Endothelial cell of umbilical vein (primary cell): ENCODE results near the gene HCFC1. TPM values are rescaled to one million over a fixed set of nuclear protein-coding genes. Genes with fewer than 3 reads are reported as not detected.

Experiments
- BruUV-seq: library from RNA; stranded (reverse); fragments of 400-500 nt; replicated peaks from 2 replicates; lab custom pipeline; 2021; lab: Mats Ljungman, UMichigan
- CTCF ChIA-PET: fragments of 300-600, 350-600 bp; sonication (Branson Sonifier 250); formaldehyde crosslinking; loops from one replicate; lab custom pipeline; 2021; ENCODE audit warnings: antibody characterized with exemption, inconsistent platforms; lab: Charles Lee
- POLR2A ChIA-PET: fragments of 300-600, 350-600 bp; sonication (Branson Sonifier 250); formaldehyde crosslinking; loops from one replicate; lab custom pipeline; 2021; ENCODE audit warnings: antibody characterized with exemption, inconsistent platforms; lab: Charles Lee
- DNase-seq: peaks from one replicate; pipeline ENCODE4 v3.0.0-alpha.2; 2011; ENCODE audit warnings: low read depth, low spot score
- FAIRE-seq: peaks from 2 replicates; lab custom pipeline; 2011; peaks lifted over from hg19 to GRCh38; lab: Jason Lieb, UNC
- H2AFZ ChIP-seq: 2 replicates; pipeline ENCODE4 v1.6.0; 2012; ENCODE audit warnings: low read depth, low read length, control low read depth, inconsistent platforms
- H3K27ac ChIP-seq: 2 replicates; pipeline ENCODE4 v1.5.1; 2011; ENCODE audit warnings: low read depth, mild to moderate bottlenecking, control low read depth, low read length, moderate library complexity; ENCODE audit not compliant: insufficient read depth
- H3K27me3 ChIP-seq, 2 experiments: 2 replicates each; pipeline versions ENCODE4 v1.6.0 to v1.6.1; 2011; ENCODE audit warnings: low read length in 2 of 2, mixed read lengths in 1 of 2; ENCODE audit not compliant: control insufficient read depth in 2 of 2, insufficient read depth in 2 of 2
- H3K36me3 ChIP-seq, 2 experiments: 2 replicates in 1 of 2; 3 replicates in 1 of 2; pipeline ENCODE4 v1.5.1; 2011; ENCODE audit warnings: low read length in 2 of 2, mild to moderate bottlenecking in 1 of 2, moderate library complexity in 1 of 2; ENCODE audit not compliant: control insufficient read depth in 2 of 2, insufficient read depth in 2 of 2; ENCODE audit errors: extremely low read depth in 1 of 2
- H3K4me1 ChIP-seq: 3 replicates; pipeline ENCODE4 v1.5.1; 2011; ENCODE audit warnings: mild to moderate bottlenecking, low read length; ENCODE audit not compliant: control insufficient read depth, insufficient read depth; ENCODE audit errors: extremely low read depth
- H3K4me2 ChIP-seq: 2 replicates; pipeline ENCODE4 v1.6.1; 2011; ENCODE audit warnings: low read length, control low read depth, mixed read lengths; ENCODE audit not compliant: insufficient read depth
- H3K4me3 ChIP-seq, 3 experiments: fragments of 200-600 bp in 1 of 3; sonication (generic), shearing (Covaris generic) in 1 of 3; replicated peaks in 1 of 3; 2 replicates each; pipeline ENCODE4 v1.5.1; 2011 to 2016; ENCODE audit warnings: control low read depth in 3 of 3, low read length in 3 of 3, mild to moderate bottlenecking in 2 of 3, inconsistent platforms in 1 of 3, low read depth in 1 of 3, moderate library complexity in 1 of 3; ENCODE audit not compliant: insufficient read depth in 1 of 3
- H3K79me2 ChIP-seq: 2 replicates; pipeline ENCODE4 v1.6.0; 2012; ENCODE audit warnings: low read length, inconsistent platforms; ENCODE audit not compliant: control insufficient read depth, insufficient read depth
- H3K9ac ChIP-seq: replicated peaks from 2 replicates; pipeline ENCODE3; 2011; ENCODE audit warnings: low read length, control low read depth; ENCODE audit not compliant: insufficient read depth; ENCODE audit errors: extremely low read depth
- H3K9me1 ChIP-seq: replicated peaks from 3 replicates; pipeline ENCODE4 v1.6.0; 2011; ENCODE audit warnings: mild to moderate bottlenecking, low read length; ENCODE audit not compliant: control insufficient read depth, insufficient read depth; ENCODE audit errors: extremely low read depth
- H3K9me3 ChIP-seq: replicated peaks from 2 replicates; pipeline ENCODE4 v1.5.1; 2012; ENCODE audit warnings: low read length, inconsistent platforms; ENCODE audit not compliant: control insufficient read depth, insufficient read depth
- H4K20me1 ChIP-seq: replicated peaks from 2 replicates; pipeline ENCODE3; 2011; ENCODE audit warnings: mild to moderate bottlenecking, low read length; ENCODE audit not compliant: control insufficient read depth, insufficient read depth; ENCODE audit errors: extremely low read depth
- CTCF ChIP-seq, 2 donors: IDR thresholded peaks; 1 replicate in 1 of 2; 2 replicates in 1 of 2; pipeline ENCODE4 v1.5.1; 2011; ENCODE audit warnings: low read length in 2 of 2, mild to moderate bottlenecking in 2 of 2, moderate library complexity in 2 of 2, control low read depth in 1 of 2, inconsistent platforms in 1 of 2, low read depth in 1 of 2; ENCODE audit not compliant: insufficient read depth in 1 of 2; ENCODE audit errors: extremely low read depth in 1 of 2
- MYC ChIP-seq: IDR thresholded peaks from one replicate; pipeline ENCODE4 v1.6.1; 2011; ENCODE audit warnings: mild to moderate bottlenecking, low read depth, low read length
- dilution Hi-C: fragments of 300-500 bp; cut with MboI; formaldehyde crosslinking; loops from one replicate; pipeline ENCODE4 v1.15.0; 2019; ENCODE audit warnings: low sequenced_read_pairs; ENCODE audit not compliant: extremely low pct_ligation_motif_present
- intact Hi-C: fragments of 100-400 bp; cut with micrococcal nuclease; formaldehyde crosslinking; loops from one replicate; pipeline ENCODE4 v1.10.0; 2022
- polyA plus RNA-seq, 4 experiments: library from polyadenylated mRNA; depleted of rRNA in 3 of 4; stranded (reverse) in 3 of 4; unstranded in 1 of 4; fragments of >200 nt; gene quantifications; 2 replicates each; pipeline versions ENCODE4 v1.2.1 to v1.2.3, GENCODE V29; 2011 to 2012; ENCODE audit warnings: missing spikeins in 1 of 4
- total RNA-seq: library from RNA; stranded (reverse); gene quantifications from 2 replicates; pipeline ENCODE4 v1.2.3, GENCODE V29; 2021

HCFC1 gene
- total and polyA plus RNA-seq, 2 donors (not counting 3 experiments of a cell fraction or from before 2014, with no cell fraction given), result 15.9 to 85.9 TPM

DNA sequence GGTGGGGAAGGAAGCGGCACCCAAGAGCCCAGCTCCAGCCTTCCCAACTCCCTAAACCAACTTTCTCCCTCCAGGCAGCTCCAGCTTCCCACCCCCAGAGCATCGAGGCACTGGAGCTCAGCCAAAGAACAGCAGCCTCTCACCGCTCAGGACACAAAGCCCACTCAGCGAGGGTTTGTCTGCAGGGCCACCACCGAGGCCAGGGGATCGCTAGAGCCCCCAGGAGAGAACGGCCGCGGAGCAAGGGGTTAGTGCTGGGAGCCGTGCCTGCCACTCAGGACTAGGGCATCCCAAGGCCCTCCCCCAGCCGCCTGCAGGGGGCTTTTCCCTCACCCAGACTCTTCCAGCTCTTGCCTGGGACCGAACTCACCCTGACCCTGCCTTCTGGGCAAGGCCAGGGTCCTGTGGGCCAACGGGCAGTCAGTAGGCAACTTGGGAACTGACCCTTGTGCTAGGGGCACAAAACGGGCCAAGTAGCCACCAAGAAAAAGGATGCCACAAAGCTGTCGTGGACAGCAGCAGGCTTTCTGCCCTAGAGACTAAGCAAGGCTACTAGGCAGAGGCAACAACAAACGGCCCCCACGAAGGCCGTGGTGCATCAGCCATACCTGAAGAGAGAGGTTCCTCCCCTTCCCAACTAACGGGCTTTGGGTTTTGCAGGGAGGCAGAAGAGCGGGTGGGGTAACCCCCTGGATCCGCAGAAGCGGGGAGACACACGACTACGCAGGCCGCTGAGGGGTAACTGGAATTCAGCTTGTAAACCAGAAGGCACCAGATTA lies 2.3 kb downstream of the HCFC1 start:
- no peaks in the 10 kb centered on the region for H3K9me1 ChIP-seq
- intact Hi-C loops, result loop anchor here (2.0 kb wide), 1 partner anchor 17 kb away; no protein-coding TSS in a partner anchor
- CTCF ChIA-PET, result interaction anchor here (1.8 to 1.9 kb wide), 2 partner anchors 22 to 44 kb away, joined by 4 to 6 read pairs; no protein-coding TSS in a partner anchor
- H3K9ac ChIP-seq, result peak overlapping the region; percentile 19
- H4K20me1 ChIP-seq, result no peaks in the 10 kb centered on the region
- peaks cover 70% of the 10 kb centered on the region for H3K79me2 ChIP-seq
- H3K9me3 ChIP-seq, result no peaks in the 10 kb centered on the region
- peak overlapping the region; percentile 68 to 76 (median 69) for H3K4me3 ChIP-seq
- FAIRE-seq (peak; percentile 69), DNase-seq (no peak)
- dilution Hi-C loops, result no loop called here
- no peaks in the 10 kb centered on the region for H3K36me3 ChIP-seq
- POLR2A ChIA-PET, result interaction anchor here (0.6 kb wide), 1 partner anchor 40 kb away, joined by 4 read pairs; no protein-coding TSS in a partner anchor
- H3K27me3 ChIP-seq, result no peaks in the 10 kb centered on the region
- TF ChIP-seq MYC, result no peak
- TF ChIP-seq CTCF (IDR thresholded peaks at IDR 0.05; ENCODE audit: extremely low read depth in 1 of 2, insufficient read depth in 1 of 2, low read depth in 1 of 2, low read length in 2 of 2), result peak in 1 of 2 donors; percentile 20
- BruUV-seq, result TSS peak; percentile 6
- peak overlapping the region; percentile 70 for H3K4me2 ChIP-seq
- H3K4me1 ChIP-seq, result peaks cover 40% of the 10 kb centered on the region
- no peak overlapping the region for H2AFZ ChIP-seq
- no peak overlapping the region for H3K27ac ChIP-seq

DNA sequence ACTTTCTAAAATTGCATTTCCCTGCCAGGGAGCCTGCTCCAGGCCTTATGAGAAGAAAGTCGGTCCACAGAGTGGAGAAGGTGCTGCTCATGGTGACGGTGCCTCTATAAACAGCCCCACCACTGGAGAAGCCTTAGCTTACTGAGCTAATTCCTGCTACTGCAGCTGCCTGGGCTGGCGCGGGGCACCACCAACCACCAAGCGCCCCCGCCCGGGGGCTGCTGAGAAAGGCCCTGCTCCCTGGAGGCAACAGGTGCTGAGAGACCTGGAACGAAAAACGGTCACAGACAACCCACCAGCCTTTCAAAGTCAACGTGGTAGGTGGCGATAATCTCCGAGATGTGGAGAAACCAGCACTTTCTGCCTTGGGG lies 2.9 kb downstream of the HCFC1 start:
- dilution Hi-C loops, result no loop called here

More for the DNA sequence above, 2.9 kb downstream of the HCFC1 start:
- ChIA-PET POLR2A (no interaction called here), CTCF (interaction anchor here (1.8 to 1.9 kb wide), 2 partner anchors 21 to 45 kb away, joined by 4 to 6 read pairs; no protein-coding TSS in a partner anchor)
- H3K4me2 ChIP-seq, result peak overlapping the region; percentile 70
- peak; percentile 67 for FAIRE-seq
- H2AFZ ChIP-seq, result no peak overlapping the region
- BruUV-seq, result no TSS peak
- no peak overlapping the region for H3K27ac ChIP-seq
- intact Hi-C loops, result loop anchor here (1.0 to 2.0 kb wide), 2 partner anchors 16 to 44 kb away; no protein-coding TSS in a partner anchor
- no peaks in the 10 kb centered on the region for H3K27me3 ChIP-seq
- H3K4me3 ChIP-seq, result peak overlapping the region in 2 of 3 experiments; percentile 69 to 76
- H3K9me3 ChIP-seq, result no peaks in the 10 kb centered on the region
- no peaks in the 10 kb centered on the region for H4K20me1 ChIP-seq
- peak in 1 of 2 donors; percentile 9 for TF ChIP-seq CTCF (IDR thresholded peaks at IDR 0.05; ENCODE audit: extremely low read depth in 1 of 2, insufficient read depth in 1 of 2, low read depth in 1 of 2, low read length in 2 of 2)
- no peak for TF ChIP-seq MYC
- H3K9me1 ChIP-seq, result no peaks in the 10 kb centered on the region
- H3K36me3 ChIP-seq, result peaks cover 0 to 2% of the 10 kb centered on the region in 2 experiments
- H3K79me2 ChIP-seq, result peaks cover 75% of the 10 kb centered on the region
- no peak overlapping the region for H3K9ac ChIP-seq
- H3K4me1 ChIP-seq, result peaks cover 36% of the 10 kb centered on the region
- DNase-seq, result no peak
